OCI-LY3 (cell line): ENCODE results near the gene CCL24.
"Not testable (repeated sequence)": the region's sequence is repeated elsewhere in the genome, so short reads cannot be mapped to it uniquely, and the experiment has no call there.

Source experiments
- EZH2phosphoT487 ChIP-seq: fragments of 200-600 bp; shearing (Covaris generic); IDR thresholded peaks from 2 replicates; pipeline ENCODE4 v1.6.1; 2018; ENCODE audit warnings: antibody characterized with exemption, mixed run types, low read depth
- TF ChIP-seq, protein P1 (sequence below): fragments of 200-600, 300-600 bp; sonication (generic); IDR thresholded peaks from 2 replicates; pipeline ENCODE4 v1.5.1; 2014; ENCODE audit warnings: antibody characterized with exemption, low read length, low read depth

DNA sequence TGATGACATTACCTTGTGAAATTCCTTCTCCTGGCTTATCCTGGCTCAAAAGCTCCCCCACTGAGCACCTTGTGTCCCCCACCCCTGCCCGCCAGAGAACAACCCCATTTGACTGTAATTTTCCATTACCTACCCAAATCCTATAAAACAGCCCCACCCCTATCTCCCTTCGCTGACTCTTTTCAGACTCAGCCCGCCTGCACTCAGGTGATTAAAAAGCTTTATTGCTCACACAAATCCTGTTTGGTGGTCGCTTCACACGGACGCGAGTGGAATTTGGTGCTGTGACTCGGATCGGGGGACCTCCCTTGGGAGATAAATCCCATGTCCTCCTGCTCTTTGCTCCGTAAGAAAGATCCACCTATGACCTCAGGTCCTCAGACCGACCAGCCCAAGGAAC, 34.6 kb downstream of the CCL24 start:
- TF ChIP-seq, protein P1, sequence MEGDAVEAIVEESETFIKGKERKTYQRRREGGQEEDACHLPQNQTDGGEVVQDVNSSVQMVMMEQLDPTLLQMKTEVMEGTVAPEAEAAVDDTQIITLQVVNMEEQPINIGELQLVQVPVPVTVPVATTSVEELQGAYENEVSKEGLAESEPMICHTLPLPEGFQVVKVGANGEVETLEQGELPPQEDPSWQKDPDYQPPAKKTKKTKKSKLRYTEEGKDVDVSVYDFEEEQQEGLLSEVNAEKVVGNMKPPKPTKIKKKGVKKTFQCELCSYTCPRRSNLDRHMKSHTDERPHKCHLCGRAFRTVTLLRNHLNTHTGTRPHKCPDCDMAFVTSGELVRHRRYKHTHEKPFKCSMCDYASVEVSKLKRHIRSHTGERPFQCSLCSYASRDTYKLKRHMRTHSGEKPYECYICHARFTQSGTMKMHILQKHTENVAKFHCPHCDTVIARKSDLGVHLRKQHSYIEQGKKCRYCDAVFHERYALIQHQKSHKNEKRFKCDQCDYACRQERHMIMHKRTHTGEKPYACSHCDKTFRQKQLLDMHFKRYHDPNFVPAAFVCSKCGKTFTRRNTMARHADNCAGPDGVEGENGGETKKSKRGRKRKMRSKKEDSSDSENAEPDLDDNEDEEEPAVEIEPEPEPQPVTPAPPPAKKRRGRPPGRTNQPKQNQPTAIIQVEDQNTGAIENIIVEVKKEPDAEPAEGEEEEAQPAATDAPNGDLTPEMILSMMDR, result not testable (repeated sequence)
- TF ChIP-seq EZH2phosphoT487, result not testable (repeated sequence)
